Measurements from ENCODE around the gene SRMS. TPM values are rescaled to one million over a fixed set of nuclear protein-coding genes. Genes with fewer than 3 reads are reported as not detected.

The SRMS gene
- polyA plus RNA-seq, 1 donor, result not detected

DNA sequence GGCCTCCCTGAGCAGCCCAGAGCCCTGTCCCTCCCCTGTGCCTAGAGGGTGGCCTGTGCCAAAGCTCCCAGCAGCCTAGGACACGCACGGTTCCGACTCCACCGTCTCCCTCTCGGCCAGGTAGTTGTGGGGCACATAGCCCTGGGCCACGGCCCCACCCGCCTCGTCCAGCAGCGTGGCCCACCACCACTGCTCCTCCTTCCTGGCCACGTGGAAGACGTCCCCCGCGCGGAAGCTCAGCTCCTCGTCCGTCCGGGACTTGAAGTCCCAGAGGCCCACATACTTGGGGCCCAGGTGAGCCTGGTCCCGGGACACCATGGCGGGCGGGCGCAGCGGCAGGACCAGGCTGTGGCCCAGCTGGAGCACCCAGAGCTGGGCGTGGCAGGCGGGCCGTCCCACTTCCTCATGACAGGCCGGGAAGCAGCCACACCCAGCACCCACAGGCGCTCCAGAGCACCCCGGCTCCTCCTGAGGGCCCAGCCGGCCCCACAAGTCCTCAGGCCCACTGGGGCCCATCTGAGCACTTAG, 10.5 kb downstream of the SRMS start, which contains the start of gene PTK6:
PTK6 (minus strand) TSS at position 380 of the 528 bp plus-strand sequence; CDS start at position 318, 62 bp downstream.
- no peak for DNase-seq

DNA sequence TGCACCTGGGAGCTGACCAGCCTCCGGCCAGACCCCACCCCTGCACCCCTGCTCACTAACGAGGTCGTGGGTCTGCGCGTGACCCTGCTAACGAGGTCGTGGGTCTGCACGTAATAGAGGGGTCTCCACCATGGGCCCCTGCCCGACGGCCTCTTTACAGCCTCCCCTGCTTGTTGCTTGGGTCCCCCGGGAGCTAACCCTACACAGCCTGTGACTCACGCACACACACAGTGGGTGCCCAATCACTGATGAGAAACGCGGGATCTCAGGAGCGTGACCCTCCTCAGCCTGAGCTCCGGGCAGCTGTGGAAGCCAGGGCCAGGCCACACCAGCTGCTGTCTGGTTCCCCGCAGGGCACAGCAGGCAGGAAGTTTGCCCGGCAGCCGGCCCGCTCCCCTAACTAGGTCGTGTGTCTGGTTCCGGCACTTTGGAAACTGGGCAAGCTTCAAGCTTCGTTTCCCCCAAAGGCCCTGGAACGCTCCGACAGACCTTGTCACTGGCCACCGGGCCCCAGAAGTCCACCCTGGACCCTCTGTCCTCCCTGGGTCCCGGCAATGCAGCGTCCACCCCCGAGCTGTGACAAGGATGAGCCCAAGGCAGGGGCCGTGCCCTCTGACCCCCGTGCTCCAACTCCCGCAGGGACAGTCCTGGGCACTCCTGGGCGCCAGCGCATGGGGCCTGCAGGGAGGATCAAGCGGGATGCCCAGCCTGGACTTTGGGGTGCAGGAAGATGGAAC, 11.1 kb downstream of the SRMS start:
- no peak for DNase-seq

DNA sequence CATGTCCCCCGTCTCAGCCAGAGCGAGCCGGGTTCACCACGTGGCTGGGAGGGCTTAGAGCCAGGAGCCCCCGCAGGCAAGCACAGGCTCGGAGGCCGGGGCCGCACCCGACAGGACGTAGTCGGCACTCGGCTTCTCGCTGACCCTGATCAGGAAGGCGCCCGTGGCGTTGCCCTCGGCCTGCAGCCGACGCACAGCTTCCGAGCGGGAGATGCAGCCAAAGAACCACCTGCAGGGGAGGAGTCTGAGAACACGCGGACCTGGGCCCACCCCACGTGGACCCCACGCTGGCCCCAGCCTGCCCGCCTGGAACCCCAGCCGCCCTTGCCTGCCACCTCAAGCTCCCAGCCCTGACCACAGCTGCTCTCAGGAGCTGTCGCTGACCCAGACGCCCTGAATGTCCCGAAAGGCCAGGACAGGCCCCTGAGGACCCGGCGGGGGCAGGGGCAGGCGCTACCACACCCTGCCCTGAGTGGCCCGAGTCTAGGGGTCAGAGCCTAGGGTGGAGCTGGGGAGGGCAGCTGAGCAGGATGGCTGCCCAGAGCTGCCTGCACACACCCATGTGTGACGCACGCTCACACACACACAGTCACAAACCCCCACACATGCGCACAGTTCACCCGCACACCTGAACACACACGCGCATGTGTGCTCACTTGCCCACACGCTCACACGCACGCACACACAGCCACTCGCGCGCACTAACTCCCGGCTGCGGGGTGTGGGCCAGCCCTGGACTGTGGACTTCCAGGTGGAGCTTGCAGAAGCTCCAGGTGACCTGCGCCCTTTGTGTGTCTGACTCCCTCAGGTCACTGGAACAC, 12.5 kb downstream of the SRMS start:
- DNase-seq, result no peak

DNA sequence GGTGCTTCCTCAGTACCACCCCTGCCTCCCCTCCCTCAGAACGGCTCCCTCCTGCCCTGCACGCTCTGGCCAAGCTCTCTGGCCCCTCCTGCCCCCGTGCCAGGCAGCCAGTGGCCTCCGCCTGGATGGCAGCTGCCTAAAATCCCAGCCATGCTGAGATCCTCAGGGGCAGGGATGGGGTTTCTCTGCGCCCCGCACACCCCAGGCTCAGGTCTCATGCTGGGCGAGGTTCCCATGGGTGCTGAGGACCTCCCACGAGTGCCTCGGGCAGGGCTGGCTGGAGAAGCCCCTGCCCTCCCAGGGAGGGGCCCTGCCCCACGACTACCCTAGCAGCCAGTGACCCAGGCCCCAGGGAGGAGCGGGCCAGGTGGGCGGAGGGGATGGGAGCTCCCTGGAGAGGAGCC, 13.1 kb downstream of the SRMS start:
- no peak for DNase-seq

DNA sequence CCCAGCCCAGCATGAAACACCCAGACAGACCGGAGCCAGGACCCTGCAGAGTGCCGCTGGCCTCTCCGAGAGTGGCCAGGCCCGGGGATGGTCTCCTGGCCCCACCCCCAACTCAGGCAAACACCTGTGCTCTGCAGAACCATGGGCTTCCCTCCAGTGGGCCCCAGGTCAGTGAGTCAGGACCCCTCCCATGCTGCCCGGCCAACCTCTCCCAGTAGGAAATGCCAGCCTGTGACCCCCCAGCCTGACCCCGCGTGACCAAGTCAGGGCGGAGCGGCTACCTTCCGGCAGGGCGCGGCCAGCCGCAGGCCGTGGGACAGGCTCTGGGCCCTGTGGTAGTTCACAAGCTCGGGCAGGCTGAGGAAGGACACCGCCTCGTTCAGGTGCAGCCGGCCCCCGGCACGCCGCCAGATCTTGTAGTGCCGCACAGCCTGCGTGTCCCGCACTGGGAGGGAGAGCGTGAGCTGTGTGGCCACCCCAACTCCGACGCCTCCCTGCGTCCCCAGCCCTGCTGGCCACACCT, 13.6 kb downstream of the SRMS start:
- no peak for DNase-seq

DNA sequence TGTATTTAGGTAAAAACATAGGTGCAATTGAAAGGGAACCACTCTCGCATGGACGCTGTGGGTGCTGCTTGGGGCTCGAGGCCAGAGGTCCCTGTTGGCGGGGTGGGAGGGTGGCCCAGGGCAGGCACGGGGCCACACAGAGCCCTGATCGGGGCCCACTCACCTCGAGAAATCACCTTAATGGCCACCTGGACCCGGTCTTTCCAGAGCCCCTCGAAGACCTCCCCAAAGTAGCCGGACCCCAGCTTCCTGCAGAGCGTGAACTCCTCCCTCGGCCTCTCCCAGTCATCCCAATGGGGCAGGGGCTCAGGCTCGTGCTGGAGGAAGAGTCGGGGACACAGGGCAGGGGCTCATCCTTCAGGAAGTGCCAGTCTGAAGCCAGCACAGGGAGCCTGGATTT, 14.2 kb downstream of the SRMS start:
- DNase-seq, result no peak

DNA sequence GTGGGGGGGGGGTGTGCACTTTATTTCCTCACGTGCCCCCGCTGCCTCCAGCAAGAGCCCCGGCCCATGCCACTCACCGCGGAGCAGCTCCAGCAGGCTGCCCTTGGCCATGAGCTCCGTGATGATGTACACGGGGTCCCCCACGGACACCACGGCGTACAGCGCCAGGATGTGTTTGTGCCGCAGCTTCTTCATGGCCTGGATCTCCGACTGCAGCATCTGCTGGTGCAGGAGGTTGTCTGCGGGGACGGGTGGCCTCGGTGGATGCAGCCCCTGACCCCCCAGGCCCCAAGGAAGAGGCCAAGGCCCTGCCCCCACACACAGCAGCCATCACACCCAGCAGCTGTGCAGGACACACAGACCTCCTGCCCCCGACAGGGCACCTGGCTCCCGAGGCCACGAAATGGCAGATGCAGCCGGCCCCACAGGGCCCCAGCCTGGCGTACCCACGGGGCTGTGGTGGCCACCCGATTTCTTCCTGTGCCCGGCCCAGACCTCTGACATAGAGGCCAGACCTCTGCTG, 15.0 kb downstream of the SRMS start:
- DNase-seq, result no peak

DNA sequence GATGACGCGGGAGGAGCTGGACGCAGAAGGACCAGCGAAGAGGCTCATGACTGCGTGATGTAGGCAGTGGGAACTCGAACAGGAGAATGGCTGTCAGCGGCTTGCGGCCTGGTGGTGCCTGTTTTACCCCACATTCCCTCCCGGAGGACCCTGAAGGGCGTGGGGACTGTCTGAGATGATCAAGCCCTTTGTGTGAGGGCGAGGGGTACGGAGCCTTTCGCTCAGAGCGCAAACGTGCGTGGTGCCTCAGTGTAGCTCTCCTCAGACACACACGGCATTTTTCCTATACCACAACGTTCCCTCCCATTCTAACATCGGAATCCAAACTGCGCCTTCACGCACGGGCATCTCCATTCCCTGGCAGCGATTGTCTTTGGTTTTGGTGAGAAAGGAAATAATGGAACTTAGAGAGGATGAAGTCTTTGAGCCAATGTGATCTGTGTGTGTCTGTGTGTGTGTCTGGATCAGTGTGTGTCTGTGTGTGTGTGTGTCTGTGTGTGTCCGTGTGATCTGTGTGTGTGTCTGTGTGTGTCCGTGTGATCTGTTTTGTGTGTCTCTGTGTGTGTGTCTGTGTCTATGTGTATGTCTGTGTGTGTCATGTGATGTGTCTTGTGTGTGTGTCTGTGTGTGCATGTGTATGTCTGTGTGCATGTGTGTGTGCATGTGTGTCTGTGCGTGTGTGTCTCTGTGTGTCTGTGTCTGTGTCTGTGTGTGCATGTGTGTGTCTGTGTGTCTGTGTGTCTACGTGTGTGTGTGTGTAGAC, 15.7 kb downstream of the SRMS start:
- DNase-seq, result no peak

DNA sequence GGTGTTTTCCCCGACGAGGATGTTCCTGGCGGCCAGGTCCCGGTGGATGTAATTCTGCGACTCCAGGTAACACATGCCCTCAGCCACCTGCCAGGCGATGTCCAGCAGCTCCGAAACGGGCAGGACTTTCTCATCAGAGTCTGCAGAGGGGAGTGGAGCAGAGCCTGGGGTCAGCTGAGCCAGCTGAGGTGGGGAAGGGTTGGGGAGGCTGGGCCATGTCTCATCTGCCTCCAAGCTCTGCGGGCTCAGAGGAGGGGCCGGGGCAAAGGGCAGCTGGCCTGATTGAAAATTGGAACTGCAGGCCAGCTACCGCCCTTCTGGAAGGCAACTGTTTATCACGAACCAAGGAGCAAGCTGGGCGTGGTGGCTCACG, 16.8 kb downstream of the SRMS start:
- no peak for DNase-seq

DNA sequence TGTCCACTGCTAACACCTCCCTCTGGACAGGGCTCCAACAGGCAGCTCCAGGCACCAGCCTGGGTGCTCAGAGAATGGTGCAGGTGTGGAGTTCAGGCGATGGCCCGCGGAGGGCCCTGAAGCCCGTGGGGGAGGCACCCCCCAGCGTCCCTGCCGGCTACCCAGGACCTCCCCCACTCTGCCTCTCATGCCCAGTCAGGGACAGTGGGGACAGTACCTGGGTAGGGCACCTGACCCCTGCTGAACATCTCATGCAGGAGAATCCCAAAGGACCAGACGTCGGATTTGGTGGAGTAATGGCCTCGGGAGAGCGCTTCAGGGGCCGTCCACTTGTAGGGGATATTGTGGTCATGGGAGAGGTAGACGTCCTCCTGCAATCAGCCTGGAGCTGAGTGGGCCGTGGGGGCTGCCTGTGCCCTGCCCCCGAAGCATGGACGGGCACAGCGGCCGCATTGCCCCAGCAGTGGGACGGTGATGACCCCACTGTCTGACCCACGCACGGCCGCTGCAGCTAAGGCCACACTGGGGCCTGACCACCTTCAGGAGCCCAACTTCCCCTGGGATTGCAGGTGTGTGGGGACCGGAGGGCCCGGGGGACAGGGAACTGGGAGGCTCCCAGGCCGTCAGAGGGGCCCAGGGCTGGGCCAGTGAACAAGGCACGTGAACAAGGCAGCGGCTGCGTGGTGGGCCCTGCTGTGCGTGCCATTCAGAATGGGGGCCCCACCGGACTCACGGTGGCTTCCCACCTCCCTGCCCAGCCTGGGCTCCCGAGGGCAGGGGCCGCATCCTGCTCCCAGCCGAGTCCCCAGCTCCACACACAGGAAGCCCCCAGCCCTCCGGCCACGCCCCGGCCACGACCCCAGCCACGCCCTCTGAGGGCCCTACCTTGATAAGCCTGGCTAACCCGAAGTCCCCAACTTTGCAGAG, 17.4 kb downstream of the SRMS start:
- DNase-seq, result no peak

DNA sequence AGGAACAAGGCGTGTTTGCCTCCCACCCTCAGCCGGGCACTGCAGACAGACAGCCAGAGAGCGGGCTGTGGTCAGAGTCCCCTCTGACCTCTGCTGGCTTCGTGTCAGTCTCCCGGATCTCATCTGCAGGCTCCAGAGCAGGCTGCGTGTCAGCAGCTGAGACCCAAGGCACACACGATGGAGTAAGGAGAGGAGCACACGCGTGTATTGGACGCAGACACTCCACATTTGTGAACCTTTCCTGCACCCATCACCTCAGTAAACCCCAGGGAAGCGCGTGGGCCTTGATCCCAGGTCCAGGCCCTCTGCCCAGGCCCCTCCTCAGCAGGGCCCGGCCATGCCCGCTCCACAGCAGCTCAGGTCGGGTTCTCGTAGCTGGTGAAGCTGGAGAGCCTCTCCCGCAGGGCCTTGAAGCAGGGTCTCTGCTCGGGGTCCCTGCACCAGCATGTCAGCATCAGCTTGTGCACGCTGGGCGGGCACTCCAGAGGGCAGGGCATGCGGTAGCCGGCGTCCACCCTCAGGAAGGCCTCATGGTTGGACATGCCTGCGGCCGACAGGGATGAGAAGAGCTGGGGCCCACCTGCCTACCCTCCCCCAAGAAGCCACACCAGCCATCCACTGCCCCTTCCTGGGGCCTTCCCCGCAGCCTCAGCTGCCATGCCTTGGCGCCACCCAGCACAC, 18.2 kb downstream of the SRMS start:
- no peak for DNase-seq

DNA sequence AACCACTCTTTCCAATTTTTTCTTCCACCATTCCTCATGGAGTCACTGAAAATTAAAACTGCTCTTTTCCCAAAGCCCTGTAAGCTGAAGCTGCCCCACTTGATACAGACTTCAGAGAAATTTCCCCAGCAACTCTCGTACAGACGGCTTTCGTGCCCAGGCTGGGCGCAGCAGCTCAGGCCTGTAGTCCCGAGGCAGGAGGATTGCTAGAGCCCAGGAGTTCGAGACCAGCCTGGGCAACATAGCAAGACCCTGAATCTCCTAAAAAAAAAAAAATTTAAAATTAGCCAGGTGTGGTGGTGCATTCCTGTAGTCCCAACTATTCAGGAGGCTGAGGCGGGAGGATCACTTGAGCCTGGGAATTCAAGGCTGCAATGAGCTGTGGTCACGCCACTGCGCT, 20.4 kb downstream of the SRMS start:
- no peak for DNase-seq

DNA sequence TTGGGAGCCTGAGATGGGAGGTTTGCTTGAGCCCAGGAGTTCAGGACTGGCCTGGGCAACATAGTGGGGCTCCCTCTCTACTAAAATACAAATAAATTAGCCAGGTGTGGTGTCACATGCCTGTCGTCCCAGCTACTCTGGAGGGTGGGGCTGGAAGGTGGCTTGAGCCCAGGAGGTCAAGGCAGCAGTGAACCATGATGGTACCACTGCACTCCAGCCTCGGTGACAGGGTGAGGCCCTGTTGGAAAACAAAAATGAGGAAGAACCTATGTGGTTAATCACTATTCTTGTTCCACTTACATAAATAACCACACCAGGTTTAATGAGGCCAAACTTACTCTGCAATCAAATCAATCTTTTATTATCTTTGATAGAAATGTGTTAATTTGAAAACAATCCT, 21.6 kb downstream of the SRMS start:
- no peak for DNase-seq

DNA sequence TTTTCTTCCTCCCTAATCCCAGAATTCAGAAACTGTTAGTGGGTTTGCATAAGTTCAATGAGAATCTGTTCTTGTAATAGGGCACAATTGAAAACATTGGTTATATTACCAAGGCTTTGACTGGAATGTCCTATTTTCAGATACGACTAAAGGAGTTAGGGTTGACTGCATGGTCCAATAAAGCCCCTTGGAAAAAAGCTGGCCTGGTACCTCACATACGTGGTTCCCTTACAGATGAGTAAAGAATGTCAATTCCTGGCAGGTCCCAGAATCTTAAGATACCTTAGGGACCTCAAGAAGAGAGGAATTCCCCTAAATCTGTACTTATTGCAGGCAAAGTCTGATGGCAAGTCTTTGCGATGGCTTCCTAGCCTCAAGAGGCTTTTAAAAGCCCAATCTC, 22.4 kb downstream of the SRMS start:
- DNase-seq, result no peak

DNA sequence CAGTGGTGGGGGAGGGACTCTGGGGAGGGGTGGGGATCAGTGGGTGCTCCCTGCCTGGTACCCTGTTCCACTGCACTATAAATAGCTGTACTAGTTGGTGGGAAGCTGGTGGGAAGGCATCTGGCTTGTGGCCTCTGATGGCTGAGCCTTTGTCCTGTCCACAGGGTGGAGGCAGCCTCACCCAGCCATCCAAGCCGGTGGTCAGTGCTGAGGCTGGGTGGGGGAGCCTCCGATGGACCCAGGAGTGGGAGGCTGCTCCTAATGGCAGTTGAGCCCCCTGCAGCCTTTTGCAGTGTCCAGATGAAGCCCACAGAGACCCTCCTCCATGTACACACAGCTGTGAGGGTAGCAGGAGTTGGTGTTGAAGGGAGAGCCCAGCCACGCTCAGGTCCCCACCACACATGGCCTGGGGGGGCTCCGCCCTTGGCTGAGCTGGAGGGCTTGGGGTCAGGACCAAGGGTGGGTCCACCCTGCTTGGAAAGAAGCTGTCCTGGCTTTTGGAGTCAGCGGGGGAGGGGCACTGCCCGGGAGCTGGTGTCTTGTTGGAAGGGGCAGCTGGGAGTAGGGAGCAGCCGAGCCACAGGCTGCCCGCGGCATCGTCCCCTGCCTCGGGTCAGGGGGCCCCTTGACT, 24.5 kb downstream of the SRMS start:
- DNase-seq, result no peak

DNA sequence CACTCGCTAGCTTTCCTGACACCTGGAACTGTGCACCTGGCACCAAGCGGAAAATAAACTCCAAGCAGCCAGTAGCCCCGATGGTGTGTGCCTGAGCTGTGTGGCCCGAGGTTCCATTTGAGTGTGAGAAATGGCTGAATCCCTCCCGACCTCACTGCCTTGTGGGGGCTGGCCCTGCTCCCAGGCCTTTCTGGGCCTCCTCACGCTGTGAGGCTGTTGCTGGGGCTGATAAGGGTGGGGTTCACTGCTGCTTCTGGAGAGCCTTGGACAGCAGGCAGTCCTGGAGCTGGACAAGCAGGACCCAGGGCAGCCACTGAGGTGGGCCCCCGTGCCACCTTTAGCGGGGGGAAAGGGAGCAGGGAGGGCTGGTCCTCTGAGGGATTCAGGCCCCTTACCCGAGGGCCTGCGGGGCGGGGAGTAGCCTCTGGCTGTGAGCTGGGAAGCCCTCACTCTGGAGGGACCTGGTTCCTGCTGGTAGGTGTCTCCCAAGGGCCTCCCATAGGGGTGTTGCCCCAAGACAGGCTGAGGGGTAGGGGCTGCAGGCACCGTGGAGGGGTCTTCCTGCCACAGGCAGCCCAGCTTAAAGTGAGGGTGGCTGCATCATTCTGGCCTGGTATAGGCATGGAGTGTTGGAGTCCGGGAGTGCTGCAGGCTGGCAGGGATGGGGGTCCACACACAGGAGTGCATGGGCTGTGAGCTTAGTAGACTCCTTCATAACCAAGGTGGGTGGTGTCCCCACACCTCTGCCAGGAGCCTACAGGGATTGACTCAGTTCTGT, 25.3 kb downstream of the SRMS start:
- no peak for DNase-seq

DNA sequence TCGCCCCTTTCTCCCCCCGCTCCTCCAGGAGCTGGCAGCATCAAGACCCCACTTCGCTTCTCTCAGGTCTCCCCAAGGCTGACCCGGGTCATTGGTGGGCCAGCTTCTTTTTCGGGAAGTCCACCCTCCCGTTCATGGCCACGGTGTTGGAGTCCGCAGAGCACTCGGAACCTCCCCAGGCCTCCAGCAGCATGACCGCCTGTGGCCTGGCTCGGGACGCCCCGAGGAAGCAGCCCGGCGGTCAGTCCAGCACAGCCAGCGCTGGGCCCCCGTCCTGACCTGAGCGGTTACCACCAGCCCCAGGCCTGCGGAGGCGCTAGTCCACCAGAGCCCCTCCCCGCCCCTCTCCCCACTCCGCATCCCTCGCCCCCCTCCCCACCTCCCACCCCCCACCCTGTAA, 25.9 kb downstream of the SRMS start:
- DNase-seq, result no peak

DNA sequence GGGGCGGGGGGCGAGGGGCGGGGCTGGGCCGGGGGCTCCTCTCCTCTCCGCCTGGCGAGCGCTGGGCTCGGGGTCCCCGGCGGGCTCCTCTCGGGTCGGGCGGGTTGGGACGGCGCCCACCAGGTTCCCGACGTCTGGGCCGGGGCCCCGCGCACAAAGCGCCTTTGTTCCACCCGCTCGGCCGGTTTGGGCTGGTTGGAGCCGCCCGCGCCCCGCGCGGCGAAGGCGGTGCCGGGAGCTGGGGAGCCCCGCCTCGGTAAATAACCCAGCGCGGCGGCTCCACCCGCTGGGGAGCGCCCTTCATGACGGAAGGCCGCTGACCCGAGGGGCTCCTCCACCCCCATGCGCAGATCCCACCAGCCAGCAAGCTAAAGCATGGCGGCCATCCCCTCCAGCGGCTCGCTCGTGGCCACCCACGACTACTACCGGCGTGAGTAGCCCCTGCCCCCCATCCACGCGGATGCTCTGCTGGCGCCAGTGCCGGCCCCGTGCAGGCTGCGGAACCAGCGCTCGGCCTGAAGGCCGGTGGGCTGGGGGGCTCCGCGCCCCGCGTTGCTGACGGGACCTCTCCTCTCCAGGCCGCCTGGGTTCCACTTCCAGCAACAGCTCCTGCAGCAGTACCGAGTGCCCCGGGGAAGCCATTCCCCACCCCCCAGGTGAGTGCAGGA, 26.5 kb downstream of the SRMS start:
- peak; percentile 87 for DNase-seq

DNA sequence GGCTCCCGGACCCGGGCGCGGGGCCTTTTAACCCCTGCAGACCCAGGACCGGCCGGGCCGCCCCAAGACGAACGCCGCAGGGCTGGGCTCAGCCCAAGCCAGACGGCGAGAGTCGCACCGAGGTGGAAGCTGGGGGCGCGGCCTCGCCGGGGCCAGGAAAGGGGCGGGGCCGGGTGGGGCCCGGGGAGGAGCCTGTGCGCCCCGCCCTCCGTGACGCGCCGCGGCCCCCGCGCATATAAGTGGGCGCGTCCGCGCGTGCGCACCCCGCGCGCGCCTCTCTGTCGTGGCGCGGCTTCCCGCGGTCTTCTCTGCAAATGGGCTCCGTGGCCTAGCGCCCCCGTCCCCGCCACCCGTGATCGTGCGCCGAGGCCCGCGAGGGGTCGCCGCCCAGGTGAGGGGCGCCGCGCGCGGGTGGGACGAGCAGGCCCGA, 27.0 kb downstream of the SRMS start, which contains the start of gene PPDPF:
PPDPF (plus strand) TSS at position 262 of the 430 bp plus-strand sequence. CDS start 544 bp downstream, outside the sequence.
- peak; percentile 88 for DNase-seq

Measured in hindlimb muscle (tissue), 1 donor.